GM23248 (cell line): ENCODE results near the gene ZNF384.

Experiments
- EZH2 ChIP-seq: fragments of 200-600 bp; sonication (generic); IDR thresholded peaks from 2 replicates; pipeline ENCODE4 v1.6.1; 2018; ENCODE audit warnings: antibody characterized with exemption, mild to moderate bottlenecking; ENCODE audit not compliant: insufficient read depth, poor library complexity, severe bottlenecking
- EZH2phosphoT487 ChIP-seq: fragments of 200-600 bp; sonication (generic); IDR thresholded peaks from 2 replicates; pipeline ENCODE4 v1.6.1; 2018; ENCODE audit warnings: antibody characterized with exemption, moderate library complexity, mild to moderate bottlenecking, low read depth; ENCODE audit not compliant: insufficient read depth

- TF ChIP-seq EZH2 (no peak), EZH2phosphoT487 (no peak)
Observed at GRCh38 chr12:6639151-6639801, 49.9 kb downstream of the ZNF384 start.
